ENCODE data around the gene PLCH1. TPM values are rescaled to one million over a fixed set of nuclear protein-coding genes. Genes with fewer than 3 reads are reported as not detected.

Gene PLCH1
- total and polyA plus RNA-seq, 2 donors (not counting 1 experiment from before 2014, with no cell fraction given), result 0.27 TPM; not detected in 1

GRCh38 chr3:155335724-155336354, 409.0 kb downstream of the PLCH1 start:
- CTCF ChIA-PET, result interaction anchor here (1.3 kb wide), 1 partner anchor 10 kb away, joined by 5 read pairs; no protein-coding TSS in a partner anchor
- WGBS (ENCODE audit: insufficient coverage), result no CpG with 5 or more reads among the region's 3 CpGs
- H3K9me3 ChIP-seq (ENCODE audit: control extremely low read depth in 1 of 3, control insufficient read depth in 2 of 3, insufficient read depth in 1 of 3, low read length in 2 of 3), result no peaks in the 10 kb centered on the region
- intact Hi-C loops (cut with micrococcal nuclease), result no loop called here
- no peak overlapping the region for H3K27ac ChIP-seq (ENCODE audit: low read length in 2 of 2)
- Mint-ChIP-seq H3K4me1 (peaks cover 5% of the 10 kb centered on the region), H3K27ac (no peak overlapping the region), H3K4me3 (no peak overlapping the region), H3K9me3 (ENCODE audit: insufficient read depth) (no peaks in the 10 kb centered on the region), H3K27me3 (peaks cover 4% of the 10 kb centered on the region)
- H2AFZ ChIP-seq (ENCODE audit: insufficient read depth, low read depth, low read length, poor library complexity, severe bottlenecking), result no peak overlapping the region
- no peaks in the 10 kb centered on the region for H4K20me1 ChIP-seq (ENCODE audit: control insufficient read depth, insufficient read depth, low read length, poor library complexity, severe bottlenecking)
- no peaks in the 10 kb centered on the region for H3K79me2 ChIP-seq (ENCODE audit: control insufficient read depth, insufficient read depth, low read length)
- POLR2A ChIA-PET, result no interaction called here
- DNase-seq (no peak), ATAC-seq (ENCODE audit: low read depth) (no peak)
- no peaks in the 10 kb centered on the region for H3K4me1 ChIP-seq (ENCODE audit: control insufficient read depth in 2 of 2, insufficient read depth in 2 of 2, low read length in 2 of 2)
- H3K27me3 ChIP-seq (replicated peaks in 1 of 4; ENCODE audit: control extremely low read depth in 1 of 4, control insufficient read depth in 3 of 4, insufficient read depth in 4 of 4, low read length in 3 of 4), result no peaks in the 10 kb centered on the region
- no peak overlapping the region for H3K9ac ChIP-seq (ENCODE audit: low read length)
- H3K4me2 ChIP-seq (replicated peaks; ENCODE audit: low read depth, low read length, poor library complexity, severe bottlenecking), result no peak overlapping the region
- H3K36me3 ChIP-seq (replicated peaks in 1 of 2; ENCODE audit: control extremely low read depth in 1 of 2, control insufficient read depth in 1 of 2, extremely low read depth in 1 of 2, insufficient read depth in 2 of 2, low read length in 1 of 2), result no peaks in the 10 kb centered on the region
- TF ChIP-seq EZH2 (IDR thresholded peaks at IDR 0.05; ENCODE audit: borderline replicate concordance, insufficient read depth, low read depth, low read length, poor library complexity, severe bottlenecking), result no peak
- TF ChIP-seq, protein P1, sequence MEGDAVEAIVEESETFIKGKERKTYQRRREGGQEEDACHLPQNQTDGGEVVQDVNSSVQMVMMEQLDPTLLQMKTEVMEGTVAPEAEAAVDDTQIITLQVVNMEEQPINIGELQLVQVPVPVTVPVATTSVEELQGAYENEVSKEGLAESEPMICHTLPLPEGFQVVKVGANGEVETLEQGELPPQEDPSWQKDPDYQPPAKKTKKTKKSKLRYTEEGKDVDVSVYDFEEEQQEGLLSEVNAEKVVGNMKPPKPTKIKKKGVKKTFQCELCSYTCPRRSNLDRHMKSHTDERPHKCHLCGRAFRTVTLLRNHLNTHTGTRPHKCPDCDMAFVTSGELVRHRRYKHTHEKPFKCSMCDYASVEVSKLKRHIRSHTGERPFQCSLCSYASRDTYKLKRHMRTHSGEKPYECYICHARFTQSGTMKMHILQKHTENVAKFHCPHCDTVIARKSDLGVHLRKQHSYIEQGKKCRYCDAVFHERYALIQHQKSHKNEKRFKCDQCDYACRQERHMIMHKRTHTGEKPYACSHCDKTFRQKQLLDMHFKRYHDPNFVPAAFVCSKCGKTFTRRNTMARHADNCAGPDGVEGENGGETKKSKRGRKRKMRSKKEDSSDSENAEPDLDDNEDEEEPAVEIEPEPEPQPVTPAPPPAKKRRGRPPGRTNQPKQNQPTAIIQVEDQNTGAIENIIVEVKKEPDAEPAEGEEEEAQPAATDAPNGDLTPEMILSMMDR (IDR thresholded peaks at IDR 0.05), result no peak
- H3K4me3 ChIP-seq (ENCODE audit: control extremely low read depth in 1 of 5, extremely low read depth in 1 of 5, insufficient read depth in 1 of 5, low read depth in 2 of 5, low read length in 4 of 5), result no peak overlapping the region

DNA sequence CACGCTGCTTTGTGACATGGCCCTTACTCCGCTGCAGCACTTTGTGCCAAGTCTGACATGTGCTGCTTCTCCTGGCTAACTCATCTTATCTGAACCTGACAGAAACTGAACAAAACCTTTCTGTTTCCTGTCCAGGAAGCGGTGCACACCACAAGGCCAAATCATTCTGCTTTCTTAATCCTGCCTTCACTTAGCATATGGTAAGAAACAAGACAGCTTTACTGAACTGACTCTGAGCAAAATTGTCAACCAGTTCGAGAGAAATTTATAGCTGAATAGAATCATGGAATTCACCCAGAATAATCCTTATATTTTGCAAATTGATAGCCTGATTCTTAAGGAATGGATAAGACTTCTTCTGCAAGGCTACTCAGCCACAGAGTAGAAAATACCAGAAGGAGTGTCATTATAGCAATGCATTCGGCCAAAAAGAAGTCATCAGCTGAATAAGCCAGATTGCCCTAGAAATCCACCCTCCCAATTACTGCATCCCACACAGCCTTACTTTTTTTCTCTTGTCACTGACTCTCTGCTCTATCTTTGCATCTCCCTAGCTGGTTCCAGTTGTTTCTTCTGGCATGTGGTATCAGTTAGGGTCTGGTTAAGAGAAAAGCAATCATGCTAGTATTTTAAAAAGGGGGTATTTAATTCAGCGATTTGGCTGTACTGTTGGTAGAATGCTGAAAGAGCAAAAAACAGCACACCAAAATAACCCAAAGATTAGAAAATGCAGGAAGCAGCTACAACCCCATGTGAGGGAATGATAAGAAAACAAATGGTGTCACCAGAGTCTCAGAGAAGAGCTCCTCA, 409.8 kb downstream of the PLCH1 start:
- H3K4me1 ChIP-seq (ENCODE audit: control insufficient read depth in 2 of 2, insufficient read depth in 2 of 2, low read length in 2 of 2), result no peaks in the 10 kb centered on the region
- H2AFZ ChIP-seq (ENCODE audit: insufficient read depth, low read depth, low read length, poor library complexity, severe bottlenecking), result no peak overlapping the region
- no peak overlapping the region for H3K4me3 ChIP-seq (ENCODE audit: control extremely low read depth in 1 of 5, extremely low read depth in 1 of 5, insufficient read depth in 1 of 5, low read depth in 2 of 5, low read length in 4 of 5)
- 8% methylated on average over 3 of the region's 6 CpGs for WGBS (ENCODE audit: insufficient coverage)
- no peak overlapping the region for H3K27ac Mint-ChIP-seq
- intact Hi-C loops (cut with micrococcal nuclease), result no loop called here
- CTCF ChIA-PET, result interaction anchor here (1.3 kb wide), 1 partner anchor 9 kb away, joined by 5 read pairs; no protein-coding TSS in a partner anchor
- no peaks in the 10 kb centered on the region for H3K9me3 Mint-ChIP-seq (ENCODE audit: insufficient read depth)
- no peaks in the 10 kb centered on the region for H3K79me2 ChIP-seq (ENCODE audit: control insufficient read depth, insufficient read depth, low read length)
- peaks cover 5% of the 10 kb centered on the region for H3K4me1 Mint-ChIP-seq
- no peaks in the 10 kb centered on the region for H3K36me3 ChIP-seq (replicated peaks in 1 of 2; ENCODE audit: control extremely low read depth in 1 of 2, control insufficient read depth in 1 of 2, extremely low read depth in 1 of 2, insufficient read depth in 2 of 2, low read length in 1 of 2)
- H3K9me3 ChIP-seq (ENCODE audit: control extremely low read depth in 1 of 3, control insufficient read depth in 2 of 3, insufficient read depth in 1 of 3, low read length in 2 of 3), result no peaks in the 10 kb centered on the region
- TF ChIP-seq, protein P1 (IDR thresholded peaks at IDR 0.05), result no peak
- TF ChIP-seq EZH2 (IDR thresholded peaks at IDR 0.05; ENCODE audit: borderline replicate concordance, insufficient read depth, low read depth, low read length, poor library complexity, severe bottlenecking), result no peak
- H3K27ac ChIP-seq (ENCODE audit: low read length in 2 of 2), result no peak overlapping the region
- no peak overlapping the region for H3K4me3 Mint-ChIP-seq
- no peak for DNase-seq
- no peaks in the 10 kb centered on the region for H3K27me3 ChIP-seq (replicated peaks in 1 of 4; ENCODE audit: control extremely low read depth in 1 of 4, control insufficient read depth in 3 of 4, insufficient read depth in 4 of 4, low read length in 3 of 4)
- H3K4me2 ChIP-seq (replicated peaks; ENCODE audit: low read depth, low read length, poor library complexity, severe bottlenecking), result no peak overlapping the region
- POLR2A ChIA-PET, result no interaction called here
- no peaks in the 10 kb centered on the region for H4K20me1 ChIP-seq (ENCODE audit: control insufficient read depth, insufficient read depth, low read length, poor library complexity, severe bottlenecking)
- no peak for ATAC-seq (ENCODE audit: low read depth)
- H3K27me3 Mint-ChIP-seq, result peaks cover 4% of the 10 kb centered on the region
- H3K9ac ChIP-seq (ENCODE audit: low read length), result no peak overlapping the region

Measured in B cell (primary cell).